Measurements from ENCODE around the gene LHB.
"Not testable (repeated sequence)": the region's sequence is repeated elsewhere in the genome, so short reads cannot be mapped to it uniquely, and the experiment has no call there.

DNA sequence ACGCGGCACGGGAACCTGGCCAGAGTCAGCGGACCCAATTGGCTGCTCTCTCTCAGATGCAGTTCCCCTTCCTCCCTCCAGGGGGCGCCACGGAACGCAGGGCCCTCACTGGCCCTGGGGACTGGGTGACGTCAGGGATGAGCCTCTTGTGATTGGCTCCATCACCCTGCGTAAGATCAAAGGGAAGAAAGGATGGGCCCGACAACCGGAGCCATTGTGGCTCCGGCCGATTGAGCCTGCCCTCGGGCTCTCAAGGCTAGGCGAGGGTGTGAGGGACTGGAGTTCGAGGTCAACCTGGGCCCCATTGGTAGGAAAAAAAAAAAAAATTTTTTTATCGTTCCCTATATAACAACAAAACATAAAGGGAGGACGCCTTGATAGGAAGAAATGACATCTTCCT, 19.9 kb upstream of the LHB start, which contains the start of gene CGB1:
- TF ChIP-seq EZH2phosphoT487 (IDR thresholded peaks at IDR 0.05; ENCODE audit: borderline replicate concordance, low read depth, low read length): not testable (repeated sequence)
- TF ChIP-seq, protein P1, sequence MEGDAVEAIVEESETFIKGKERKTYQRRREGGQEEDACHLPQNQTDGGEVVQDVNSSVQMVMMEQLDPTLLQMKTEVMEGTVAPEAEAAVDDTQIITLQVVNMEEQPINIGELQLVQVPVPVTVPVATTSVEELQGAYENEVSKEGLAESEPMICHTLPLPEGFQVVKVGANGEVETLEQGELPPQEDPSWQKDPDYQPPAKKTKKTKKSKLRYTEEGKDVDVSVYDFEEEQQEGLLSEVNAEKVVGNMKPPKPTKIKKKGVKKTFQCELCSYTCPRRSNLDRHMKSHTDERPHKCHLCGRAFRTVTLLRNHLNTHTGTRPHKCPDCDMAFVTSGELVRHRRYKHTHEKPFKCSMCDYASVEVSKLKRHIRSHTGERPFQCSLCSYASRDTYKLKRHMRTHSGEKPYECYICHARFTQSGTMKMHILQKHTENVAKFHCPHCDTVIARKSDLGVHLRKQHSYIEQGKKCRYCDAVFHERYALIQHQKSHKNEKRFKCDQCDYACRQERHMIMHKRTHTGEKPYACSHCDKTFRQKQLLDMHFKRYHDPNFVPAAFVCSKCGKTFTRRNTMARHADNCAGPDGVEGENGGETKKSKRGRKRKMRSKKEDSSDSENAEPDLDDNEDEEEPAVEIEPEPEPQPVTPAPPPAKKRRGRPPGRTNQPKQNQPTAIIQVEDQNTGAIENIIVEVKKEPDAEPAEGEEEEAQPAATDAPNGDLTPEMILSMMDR (conservative IDR thresholded peaks at IDR 0.05; ENCODE audit: low read length): peak; percentile 81
